Large intestine (tissue), 3 donors: ENCODE data around the gene CTNNA3. TPM values are rescaled to one million over a fixed set of nuclear protein-coding genes. Genes with fewer than 3 reads are reported as not detected.

ENCODE experiments used
- DNase-seq, 2 donors: peaks; one replicate each; pipeline versions ENCODE4 v3.0.0 to v3.0.0-alpha.2; 2013
- H3K27ac ChIP-seq: one replicate; pipeline ENCODE4 v1.5.1; 2013; ENCODE audit warnings: low read length
- H3K27me3 ChIP-seq: 2 replicates; pipeline ENCODE4 v1.6.1; 2013; ENCODE audit warnings: low read length; ENCODE audit not compliant: control insufficient read depth, insufficient read depth
- H3K36me3 ChIP-seq: 2 replicates; pipeline ENCODE4 v1.6.1; 2013; ENCODE audit warnings: low read length; ENCODE audit not compliant: control insufficient read depth, insufficient read depth
- H3K4me1 ChIP-seq: one replicate; pipeline ENCODE4 v1.6.1; 2013; ENCODE audit warnings: low read length; ENCODE audit not compliant: control insufficient read depth, insufficient read depth
- H3K4me3 ChIP-seq: one replicate; pipeline ENCODE4 v1.5.1; 2013; ENCODE audit warnings: low read length
- H3K9me3 ChIP-seq: one replicate; pipeline ENCODE4 v1.6.1; 2013; ENCODE audit warnings: mild to moderate bottlenecking, low read depth, low read length, moderate library complexity; ENCODE audit not compliant: control insufficient read depth
- WGBS: methylation state at CpG from one replicate; pipeline ENCODE4 v1.1.5; 2013; ENCODE audit warnings: low lambda C conversion rate; ENCODE audit not compliant: insufficient coverage; 5-methylcytosine and 5-hydroxymethylcytosine counted together
- polyA plus RNA-seq: library from polyadenylated mRNA; unstranded; fragments of 120-200 nt; gene quantifications from one replicate; pipeline ENCODE4 v1.2.1, GENCODE V29; 2013

The CTNNA3 gene
- polyA plus RNA-seq, 1 donor, result 2.3 TPM

DNA sequence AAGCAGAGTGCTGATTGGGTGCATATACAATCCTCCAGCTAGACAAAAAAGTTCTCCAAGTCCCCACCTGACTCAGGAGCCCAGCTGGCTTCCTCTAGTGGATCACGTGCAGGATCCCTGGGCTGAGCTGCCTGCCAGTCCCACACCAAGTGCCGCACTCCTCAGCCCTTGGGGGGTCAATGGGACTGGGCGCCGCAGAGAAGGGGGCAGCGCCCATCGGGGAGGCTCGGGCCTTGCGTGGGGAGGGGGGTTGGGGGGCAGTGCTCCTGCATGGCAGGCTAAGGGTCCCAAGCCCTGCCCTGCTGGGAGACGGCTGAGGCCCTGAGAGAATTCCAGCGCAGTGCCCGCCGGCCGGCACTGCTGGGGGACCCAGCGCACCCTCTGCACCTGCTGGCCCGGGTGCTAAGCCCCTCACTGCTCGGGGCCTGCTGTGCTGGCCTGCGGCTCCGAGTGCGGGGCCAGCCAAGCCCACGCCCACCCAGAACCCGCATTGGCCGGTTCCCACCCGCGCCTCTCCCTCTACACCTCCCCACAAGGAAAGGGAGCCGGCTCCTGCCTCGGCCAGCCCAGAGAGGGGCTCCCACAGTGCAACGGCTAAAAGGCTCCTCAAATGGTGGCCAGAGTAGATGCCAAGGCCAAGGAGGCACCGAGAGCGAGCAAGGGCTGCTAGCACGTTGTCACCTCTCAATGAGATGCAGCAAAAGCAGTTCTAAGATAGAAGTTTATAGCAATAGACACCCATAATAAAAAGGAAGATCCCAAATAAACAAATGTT is 1044.5 kb downstream of the CTNNA3 start:
- H3K4me1 ChIP-seq, result no peaks in the 10 kb centered on the region
- no peak overlapping the region for H3K27ac ChIP-seq
- DNase-seq, result no peak
- no peaks in the 10 kb centered on the region for H3K27me3 ChIP-seq
- WGBS, result no CpG with 5 or more reads among the region's 30 CpGs
- H3K9me3 ChIP-seq, result peaks cover 8% of the 10 kb centered on the region
- H3K4me3 ChIP-seq, result no peak overlapping the region
- no peaks in the 10 kb centered on the region for H3K36me3 ChIP-seq

DNA sequence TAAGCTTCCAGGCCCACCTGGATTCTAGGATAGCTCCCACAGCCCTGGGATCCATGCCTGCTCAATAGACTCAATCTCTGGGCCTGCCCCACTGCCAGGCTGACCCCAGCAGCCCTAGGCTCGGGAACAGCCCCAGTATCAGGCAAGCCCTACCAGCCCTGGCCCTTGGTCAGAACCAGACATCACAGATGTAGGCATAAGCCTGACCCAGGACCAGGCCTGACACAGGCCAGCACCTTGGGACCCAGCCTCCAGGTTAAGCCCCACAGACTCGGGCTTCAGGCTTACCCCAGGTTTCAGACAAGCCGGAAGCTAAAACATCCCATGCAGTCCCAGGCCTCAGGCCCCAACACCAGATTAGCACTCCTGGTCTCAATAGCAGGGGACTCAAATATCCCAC is 1046.4 kb downstream of the CTNNA3 start:
- WGBS, result no CpG with 5 or more reads among the region's 3 CpGs
- H3K36me3 ChIP-seq, result no peaks in the 10 kb centered on the region
- H3K4me1 ChIP-seq, result no peaks in the 10 kb centered on the region
- no peaks in the 10 kb centered on the region for H3K27me3 ChIP-seq
- H3K9me3 ChIP-seq, result peaks cover 8% of the 10 kb centered on the region
- H3K27ac ChIP-seq, result no peak overlapping the region
- DNase-seq, result no peak
- no peak overlapping the region for H3K4me3 ChIP-seq

DNA sequence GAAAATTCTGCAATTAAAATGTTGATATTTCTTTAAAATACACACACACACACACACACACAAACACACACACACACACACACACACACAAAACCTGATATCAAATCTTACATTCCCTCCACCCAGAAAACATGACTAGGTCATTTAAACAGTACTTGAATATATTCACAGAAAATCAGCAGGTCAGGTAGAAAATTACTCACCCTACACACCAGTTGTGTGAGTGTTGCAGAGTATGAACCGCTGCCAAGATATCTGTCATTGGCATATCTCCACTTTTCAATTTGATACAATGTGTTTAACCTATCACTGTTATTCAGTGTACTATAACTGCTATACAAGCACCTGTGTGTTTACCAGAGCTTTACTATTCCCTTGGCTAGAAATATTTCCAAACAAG is 1053.8 kb downstream of the CTNNA3 start:
- H3K27ac ChIP-seq, result no peak overlapping the region
- no CpG with 5 or more reads among the region's 1 CpG for WGBS
- no peak for DNase-seq
- H3K9me3 ChIP-seq, result no peaks in the 10 kb centered on the region
- no peaks in the 10 kb centered on the region for H3K36me3 ChIP-seq
- no peak overlapping the region for H3K4me3 ChIP-seq
- peaks cover 8% of the 10 kb centered on the region for H3K4me1 ChIP-seq
- H3K27me3 ChIP-seq, result no peaks in the 10 kb centered on the region

DNA sequence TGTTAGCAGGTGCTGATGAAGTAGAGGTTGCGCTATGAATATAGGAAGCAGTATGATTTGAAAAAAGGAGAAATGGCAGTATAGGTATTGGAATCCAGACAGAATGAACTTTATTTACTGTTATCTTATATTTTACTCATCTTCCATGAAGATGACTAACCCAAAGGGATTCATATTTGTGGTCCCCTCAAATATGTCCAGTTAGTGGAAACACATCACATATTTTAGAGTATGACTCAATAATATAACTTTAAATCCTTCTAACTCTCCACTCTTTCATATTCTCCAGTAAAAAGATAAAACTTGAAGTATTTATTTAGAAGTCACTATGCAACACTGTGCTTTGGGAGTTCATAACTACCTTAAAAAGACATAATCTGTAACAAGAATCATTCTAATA is 1056.6 kb downstream of the CTNNA3 start:
- H3K27me3 ChIP-seq, result no peaks in the 10 kb centered on the region
- no peak overlapping the region for H3K4me3 ChIP-seq
- H3K27ac ChIP-seq, result no peak overlapping the region
- H3K9me3 ChIP-seq, result no peaks in the 10 kb centered on the region
- WGBS, result no CpG with 5 or more reads among the region's 1 CpG
- DNase-seq, result no peak
- H3K4me1 ChIP-seq, result peaks cover 10% of the 10 kb centered on the region
- no peaks in the 10 kb centered on the region for H3K36me3 ChIP-seq

DNA sequence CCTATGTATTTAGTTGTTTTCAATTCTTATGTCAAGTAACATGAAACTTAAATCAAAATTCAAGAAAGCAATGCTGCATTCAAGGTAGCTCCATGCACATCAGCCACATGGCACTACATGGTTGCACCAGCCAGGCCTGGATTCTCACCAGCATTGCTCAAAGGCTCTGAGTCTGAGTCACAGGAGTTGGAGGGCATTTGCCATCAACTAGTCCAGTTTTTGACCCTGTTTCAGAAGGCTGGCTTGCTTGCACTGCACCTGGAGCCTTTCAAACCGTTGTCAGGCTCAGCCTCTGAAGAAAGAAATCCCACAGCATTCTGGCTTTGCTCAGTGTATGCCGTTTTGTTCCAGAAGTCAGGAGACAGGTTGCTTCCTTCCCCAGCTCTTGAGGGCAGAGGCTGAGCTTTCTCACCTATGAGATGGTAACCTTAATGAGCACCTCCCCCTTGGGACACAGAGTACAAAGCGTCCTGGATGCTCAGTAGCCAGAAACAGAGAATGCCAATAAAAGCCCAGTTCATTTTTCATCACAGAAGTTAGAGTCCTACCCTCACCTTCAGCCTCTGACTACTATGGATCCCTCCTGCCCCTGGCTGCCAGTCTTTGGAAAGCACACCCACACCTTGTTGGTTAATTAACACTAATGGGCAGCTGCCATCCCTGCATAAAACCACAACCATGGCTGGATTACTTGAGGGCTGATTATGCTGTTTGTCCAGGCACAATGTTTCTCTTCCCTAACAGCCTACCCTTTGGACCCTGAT is 1058.5 kb downstream of the CTNNA3 start:
- no CpG with 5 or more reads among the region's 3 CpGs for WGBS

DNA sequence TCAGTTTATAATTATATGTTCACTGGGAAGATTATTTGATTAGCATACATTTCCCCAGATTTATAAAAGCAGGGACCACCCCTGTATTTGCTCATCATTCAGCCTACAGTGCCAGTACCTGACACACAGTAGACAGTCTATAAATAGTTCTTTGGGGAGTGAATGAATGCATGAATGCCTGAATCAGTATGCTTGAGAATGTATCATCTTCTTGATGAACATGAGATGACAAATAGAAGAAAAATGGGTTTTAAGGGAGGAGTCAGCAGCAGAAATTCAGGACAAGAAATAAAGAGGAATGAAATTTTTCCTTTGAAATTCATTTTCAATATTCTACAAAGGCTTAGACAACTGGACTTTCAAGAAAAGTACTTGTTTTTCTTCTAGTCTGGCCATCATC is 1066.0 kb downstream of the CTNNA3 start:
- Histone ChIP-seq H3K36me3 (no peaks in the 10 kb centered on the region), H3K27ac (no peak overlapping the region), H3K9me3 (no peaks in the 10 kb centered on the region), H3K4me3 (no peak overlapping the region), H3K4me1 (no peaks in the 10 kb centered on the region), H3K27me3 (no peaks in the 10 kb centered on the region)
- no peak for DNase-seq

More for the DNA sequence above, 1058.5 kb downstream of the CTNNA3 start:
- Histone ChIP-seq H3K9me3 (no peaks in the 10 kb centered on the region), H3K4me1 (peaks cover 10% of the 10 kb centered on the region), H3K36me3 (no peaks in the 10 kb centered on the region), H3K27me3 (no peaks in the 10 kb centered on the region), H3K27ac (no peak overlapping the region), H3K4me3 (no peak overlapping the region)
- peak; percentile 48 to 65 for DNase-seq

DNA sequence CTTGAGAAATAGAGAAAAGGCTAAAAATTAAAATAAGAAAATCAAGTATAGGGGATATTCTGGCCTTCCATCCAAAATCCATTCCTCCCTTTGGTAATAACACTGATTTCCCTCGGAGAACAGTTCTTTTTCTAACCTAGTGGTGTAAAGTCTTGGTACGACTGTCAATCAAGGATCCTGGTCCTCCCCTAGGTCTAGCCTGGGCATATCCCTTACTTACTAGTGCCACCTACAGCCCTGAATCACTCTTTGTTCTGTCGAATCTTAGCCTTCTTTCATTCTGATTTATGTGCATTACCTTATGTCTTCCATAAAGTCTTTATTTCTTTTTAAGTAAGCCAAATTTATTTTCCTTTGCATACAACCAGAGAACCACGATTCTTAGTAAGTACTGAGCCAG is 1068.8 kb downstream of the CTNNA3 start:
- WGBS, result 43% methylated on average over 2 of the region's 4 CpGs
- Histone ChIP-seq H3K36me3 (no peaks in the 10 kb centered on the region), H3K4me1 (no peaks in the 10 kb centered on the region), H3K9me3 (no peaks in the 10 kb centered on the region), H3K4me3 (no peak overlapping the region), H3K27ac (no peak overlapping the region), H3K27me3 (no peaks in the 10 kb centered on the region)
- no peak for DNase-seq

DNA sequence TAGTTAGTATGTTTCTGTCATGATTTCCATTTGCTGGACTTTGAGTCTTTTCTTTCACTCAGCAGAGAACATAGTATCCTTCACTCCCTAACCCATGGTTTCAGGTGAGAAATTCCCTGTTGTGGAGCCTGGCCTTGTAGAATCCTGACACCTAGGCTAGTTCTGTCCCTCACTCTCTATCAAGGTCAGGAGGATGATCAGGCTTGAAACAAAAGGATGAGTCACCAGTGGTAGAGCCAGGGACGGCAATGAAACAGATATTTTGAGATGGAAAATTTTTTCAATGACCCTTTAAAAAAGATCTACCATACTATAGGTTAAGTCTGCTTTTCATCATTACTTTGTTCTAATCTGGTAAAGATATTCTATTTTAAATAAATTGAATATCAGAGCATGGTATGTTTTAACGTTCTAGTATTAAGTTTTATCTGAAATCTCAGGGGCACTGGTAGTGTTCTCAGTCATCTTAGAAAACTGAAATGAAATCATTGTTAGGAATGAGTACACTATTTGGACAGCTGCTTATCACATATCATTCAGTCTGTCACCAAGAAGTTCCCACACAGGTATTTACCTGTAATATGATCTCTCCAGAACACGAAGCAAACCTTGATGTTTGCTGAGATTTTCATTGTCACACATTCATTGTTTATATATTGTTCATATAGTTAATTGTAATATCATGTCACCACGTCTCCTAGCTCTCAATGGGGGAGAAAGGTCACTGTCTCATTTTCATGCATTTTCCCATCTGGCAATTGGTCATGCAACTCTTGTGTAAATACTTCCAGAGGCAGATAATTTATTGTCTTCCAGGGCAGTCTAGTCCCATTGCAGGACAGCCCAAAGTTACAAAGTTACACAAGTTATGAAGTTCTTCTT is 1070.0 kb downstream of the CTNNA3 start:
- H3K36me3 ChIP-seq, result no peaks in the 10 kb centered on the region
- 17% methylated on average over 2 of the region's 4 CpGs for WGBS
- no peak for DNase-seq
- no peaks in the 10 kb centered on the region for H3K27me3 ChIP-seq
- no peaks in the 10 kb centered on the region for H3K9me3 ChIP-seq
- no peak overlapping the region for H3K4me3 ChIP-seq
- H3K27ac ChIP-seq, result no peak overlapping the region
- no peaks in the 10 kb centered on the region for H3K4me1 ChIP-seq

DNA sequence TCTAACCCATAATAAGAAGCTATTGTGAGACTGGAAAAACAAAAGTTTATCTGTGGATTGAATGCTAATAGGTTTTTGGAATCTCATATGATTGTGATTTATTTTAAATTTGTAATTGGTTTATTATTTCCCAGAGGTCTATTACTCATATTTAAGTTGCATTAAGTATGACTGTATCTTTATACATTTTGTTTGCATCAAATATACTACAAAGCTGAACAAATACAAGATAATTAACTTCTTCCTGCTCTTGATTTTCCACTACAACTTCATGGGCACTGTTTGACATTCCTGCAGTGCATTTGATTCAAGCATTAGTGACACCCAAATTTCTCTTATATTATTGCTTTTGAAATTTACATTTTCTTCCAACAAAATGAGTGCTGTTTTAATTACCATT is 1073.9 kb downstream of the CTNNA3 start:
- Histone ChIP-seq H3K4me3 (no peak overlapping the region), H3K4me1 (no peaks in the 10 kb centered on the region), H3K36me3 (no peaks in the 10 kb centered on the region), H3K27me3 (no peaks in the 10 kb centered on the region), H3K27ac (no peak overlapping the region), H3K9me3 (no peaks in the 10 kb centered on the region)
- DNase-seq, result no peak

DNA sequence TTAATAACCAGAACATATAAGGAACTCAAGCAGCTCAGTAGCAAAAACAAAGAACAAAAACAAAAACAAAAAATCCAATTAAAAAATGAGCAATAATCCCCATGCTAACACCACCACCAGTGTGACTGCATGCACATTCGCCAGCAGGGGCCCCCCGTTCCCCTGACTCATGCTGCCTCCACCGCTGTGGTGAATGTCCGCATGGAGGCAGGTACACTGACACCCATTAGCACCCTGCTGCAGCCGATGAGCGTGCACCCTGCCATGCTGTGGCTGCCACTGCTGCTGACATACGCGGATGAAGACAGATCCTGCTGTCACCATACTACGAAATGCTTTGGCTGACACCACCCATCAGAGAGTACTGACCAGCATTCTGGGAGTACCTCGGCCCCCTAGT is 1091.8 kb downstream of the CTNNA3 start:
- H3K27ac ChIP-seq, result no peak overlapping the region
- no CpG with 5 or more reads among the region's 10 CpGs for WGBS
- H3K4me1 ChIP-seq, result no peaks in the 10 kb centered on the region
- no peak overlapping the region for H3K4me3 ChIP-seq
- no peaks in the 10 kb centered on the region for H3K27me3 ChIP-seq
- H3K36me3 ChIP-seq, result no peaks in the 10 kb centered on the region
- H3K9me3 ChIP-seq, result peaks cover 3% of the 10 kb centered on the region
- DNase-seq, result no peak
